Measurements from ENCODE around the gene SPINK9.
A peak's percentile ranks its signal among the peaks of the same experiment; 100 is the strongest.

The SPINK9 gene

GRCh38 chr5:148372166-148372725, 36.9 kb downstream of the SPINK9 start:
- DNase-seq: no peak

- DNase-seq: no peak
Measured at GRCh38 chr5:148372893-148373292, 37.5 kb downstream of the SPINK9 start.

DNA sequence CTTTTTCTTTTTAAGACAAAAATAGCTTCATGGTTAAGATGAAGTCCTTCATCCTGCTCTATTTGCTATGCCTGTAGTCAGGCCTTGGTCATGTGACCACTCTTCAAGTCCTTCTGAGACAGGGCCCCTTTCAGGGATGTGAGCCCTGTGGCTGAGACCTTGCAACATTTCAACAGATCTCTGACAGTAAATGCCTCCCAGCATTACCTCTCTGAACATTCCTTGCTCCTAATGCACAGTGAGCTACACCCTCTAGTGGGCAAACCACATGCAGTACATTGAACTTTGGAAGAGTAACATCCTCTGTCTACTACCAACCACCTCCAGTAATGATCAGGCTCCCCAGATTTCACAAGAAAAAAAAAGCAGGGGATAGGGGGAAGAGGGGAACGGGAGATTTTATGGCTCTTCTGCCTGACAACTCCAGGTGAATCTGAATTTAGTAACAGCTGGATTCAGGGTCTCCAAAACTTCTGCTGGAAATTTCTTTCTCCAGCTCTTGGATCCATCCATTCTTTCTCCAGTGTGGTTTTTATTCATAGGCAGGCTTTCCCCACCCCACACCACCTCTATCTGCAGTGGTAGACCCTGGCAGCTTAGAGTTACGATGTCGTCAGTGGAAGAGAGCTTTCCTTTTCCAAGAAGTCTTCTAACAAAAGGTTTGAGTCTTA, 39.5 kb downstream of the SPINK9 start:
- no peak for DNase-seq

- no peak for DNase-seq
Measured at GRCh38 chr5:148376198-148376597, 40.8 kb downstream of the SPINK9 start.

- DNase-seq: no peak
Measured at GRCh38 chr5:148378670-148379069, 43.3 kb downstream of the SPINK9 start.

DNA sequence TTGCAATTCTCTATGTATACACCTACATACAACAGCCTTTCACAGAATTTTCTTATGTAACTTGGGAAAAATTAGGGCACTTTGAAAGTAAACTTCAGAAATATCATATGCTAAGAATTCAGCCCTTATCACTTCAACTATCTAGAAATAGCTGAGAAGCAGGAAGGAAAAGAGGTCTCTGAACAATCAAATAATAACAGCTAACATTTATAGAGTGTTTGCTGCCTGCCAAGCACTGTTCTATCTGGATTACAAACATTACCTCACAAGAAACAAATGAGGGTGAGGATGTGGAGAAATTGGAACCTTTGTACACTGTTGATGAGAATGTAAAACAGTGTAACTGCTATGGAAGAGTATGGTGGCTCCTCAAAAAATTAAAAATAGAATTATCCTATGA, 44.0 kb downstream of the SPINK9 start:
- no peak for DNase-seq

DNA sequence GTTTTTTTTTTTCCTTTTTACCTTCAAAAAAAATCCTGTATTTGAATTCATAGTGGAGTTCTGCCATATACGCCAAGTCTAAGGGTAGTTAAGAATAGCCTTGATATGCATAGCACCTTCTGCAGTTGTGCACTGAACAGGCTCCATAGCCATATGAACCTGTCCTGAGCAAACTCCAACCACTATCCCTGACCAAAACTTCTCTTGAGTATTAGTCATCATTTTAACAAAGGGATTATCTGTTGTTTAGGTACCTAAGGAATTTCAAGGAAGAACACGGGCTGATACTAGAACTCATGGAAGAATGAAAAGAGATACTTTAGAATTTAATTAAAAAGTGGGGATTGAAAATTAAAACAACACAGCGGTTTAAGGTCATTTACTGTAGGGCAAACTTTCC, 46.5 kb downstream of the SPINK9 start:
- no peak for DNase-seq

GRCh38 chr5:148382961-148383360, 47.6 kb downstream of the SPINK9 start:
- no peak for DNase-seq

GRCh38 chr5:148383564-148384379, 48.4 kb downstream of the SPINK9 start, which contains the start of gene FBXO38:
TSS of gene FBXO38 (plus strand) at chr5:148383958. CDS start at chr5:148394777, 10,819 bp downstream.
- peak; percentile 91 for DNase-seq

- DNase-seq: no peak
Measured at GRCh38 chr5:148384380-148384737, 49.0 kb downstream of the SPINK9 start.

DNA sequence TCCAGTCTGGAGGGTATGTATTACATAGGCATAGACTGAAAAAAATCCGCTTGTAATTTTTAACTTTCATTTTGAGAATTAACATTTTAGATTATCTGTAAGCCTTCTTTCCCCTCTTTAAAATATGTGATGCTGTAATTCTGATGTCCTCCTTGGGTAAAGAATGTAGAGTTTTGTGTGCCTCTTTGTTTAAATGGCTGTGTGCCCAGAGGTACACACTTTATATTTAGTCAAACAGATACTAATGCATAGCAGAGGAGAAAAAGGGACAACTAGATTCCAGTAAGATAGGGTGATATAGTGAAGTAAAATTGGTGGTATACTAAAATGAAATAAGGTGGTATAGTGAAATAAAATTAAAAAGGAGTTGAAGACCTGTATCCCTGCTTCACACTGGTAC, 49.7 kb downstream of the SPINK9 start:
- no peak for DNase-seq

DNA sequence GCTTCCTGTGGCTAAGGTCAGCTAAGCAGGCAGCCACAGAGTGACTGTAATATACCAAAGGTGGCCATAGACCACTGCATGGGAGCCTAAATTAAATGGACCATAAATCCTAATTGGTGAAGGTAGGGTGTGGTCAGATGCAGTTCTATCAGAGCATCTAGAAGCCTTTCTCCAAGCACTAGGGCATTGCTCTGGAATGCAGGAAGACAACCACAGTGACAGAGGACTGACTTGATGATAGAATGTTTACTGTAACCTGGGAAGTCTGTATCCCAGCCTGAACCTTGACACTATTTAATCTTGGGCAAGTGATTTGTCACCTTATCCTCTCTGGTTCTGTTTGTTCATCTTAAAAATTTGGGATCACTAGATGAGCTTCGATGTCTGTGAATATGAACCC, 50.7 kb downstream of the SPINK9 start:
- no peak for DNase-seq

GRCh38 chr5:148387325-148387724, 52.0 kb downstream of the SPINK9 start:
- DNase-seq: no peak

DNA sequence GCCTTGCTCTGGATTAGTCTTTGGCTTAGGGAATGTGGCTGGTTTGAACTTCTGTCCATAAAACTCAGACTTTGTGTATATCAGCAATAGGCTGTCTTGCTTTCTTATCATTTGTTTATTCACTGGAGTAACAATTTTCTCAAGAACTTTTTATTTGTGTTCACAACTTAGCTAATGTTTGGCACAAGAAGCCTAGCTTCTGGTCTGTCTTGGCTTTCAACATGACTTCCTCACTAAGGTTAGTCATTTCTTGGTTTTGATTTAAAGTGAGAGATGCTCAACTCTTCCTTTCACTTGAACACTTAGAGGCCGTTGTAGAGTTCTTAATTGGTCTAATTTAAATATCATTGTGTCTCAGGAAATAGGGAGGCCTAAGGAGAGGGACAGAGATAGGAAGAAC, 53.3 kb downstream of the SPINK9 start:
- no peak for DNase-seq
